Fibroblast of lung (primary cell): ENCODE data around the gene CMIP.

Experiments
- EZH2 ChIP-seq: IDR thresholded peaks from 2 replicates; pipeline ENCODE4 v1.5.1; 2012; ENCODE audit warnings: low read length, control low read depth, mild to moderate bottlenecking; ENCODE audit errors: missing control alignments
- TF ChIP-seq, protein P1 (sequence below), 2 donors: IDR thresholded peaks in 1 of 2; conservative IDR thresholded peaks in 1 of 2; 1 replicate in 1 of 2; 2 replicates in 1 of 2; pipeline ENCODE4 v1.5.1; 2011 to 2012; ENCODE audit warnings: low read length in 2 of 2, control low read depth in 1 of 2, inconsistent platforms in 1 of 2, low read depth in 1 of 2, mild to moderate bottlenecking in 1 of 2

DNA sequence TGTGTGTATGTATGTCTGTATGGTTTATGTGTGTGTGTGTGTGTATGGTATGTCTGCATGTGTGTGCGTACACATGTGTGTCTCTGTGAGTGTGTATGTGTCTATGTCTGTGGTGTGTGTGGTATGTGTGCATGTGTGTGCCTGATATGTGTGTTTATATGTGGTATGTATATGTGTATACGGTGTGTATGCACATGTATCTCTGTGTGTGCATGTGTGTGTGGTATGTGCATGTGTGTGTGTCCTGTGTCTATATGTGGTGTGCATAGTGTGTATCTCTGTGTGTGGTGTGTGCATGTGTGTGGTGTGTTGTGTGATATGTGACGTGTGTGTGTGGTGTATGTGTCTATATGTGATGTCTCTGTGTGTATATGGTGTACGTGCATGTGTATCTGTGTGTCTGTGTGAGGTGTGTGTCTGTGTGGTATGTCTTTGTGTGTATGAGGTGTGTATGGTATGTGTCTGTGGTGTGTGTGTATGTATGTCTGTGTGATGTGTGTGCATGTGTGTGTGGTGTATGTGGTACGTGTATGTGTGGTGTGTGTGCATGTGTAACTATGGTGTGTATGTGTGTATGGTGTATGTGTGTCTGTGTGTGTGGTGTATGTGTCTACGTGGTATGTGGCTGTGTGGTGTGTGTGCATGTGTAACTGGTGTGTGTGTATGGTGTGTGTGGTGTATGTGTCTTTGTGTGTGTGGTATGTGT lies 170.2 kb downstream of the CMIP start:
- TF ChIP-seq, protein P1, sequence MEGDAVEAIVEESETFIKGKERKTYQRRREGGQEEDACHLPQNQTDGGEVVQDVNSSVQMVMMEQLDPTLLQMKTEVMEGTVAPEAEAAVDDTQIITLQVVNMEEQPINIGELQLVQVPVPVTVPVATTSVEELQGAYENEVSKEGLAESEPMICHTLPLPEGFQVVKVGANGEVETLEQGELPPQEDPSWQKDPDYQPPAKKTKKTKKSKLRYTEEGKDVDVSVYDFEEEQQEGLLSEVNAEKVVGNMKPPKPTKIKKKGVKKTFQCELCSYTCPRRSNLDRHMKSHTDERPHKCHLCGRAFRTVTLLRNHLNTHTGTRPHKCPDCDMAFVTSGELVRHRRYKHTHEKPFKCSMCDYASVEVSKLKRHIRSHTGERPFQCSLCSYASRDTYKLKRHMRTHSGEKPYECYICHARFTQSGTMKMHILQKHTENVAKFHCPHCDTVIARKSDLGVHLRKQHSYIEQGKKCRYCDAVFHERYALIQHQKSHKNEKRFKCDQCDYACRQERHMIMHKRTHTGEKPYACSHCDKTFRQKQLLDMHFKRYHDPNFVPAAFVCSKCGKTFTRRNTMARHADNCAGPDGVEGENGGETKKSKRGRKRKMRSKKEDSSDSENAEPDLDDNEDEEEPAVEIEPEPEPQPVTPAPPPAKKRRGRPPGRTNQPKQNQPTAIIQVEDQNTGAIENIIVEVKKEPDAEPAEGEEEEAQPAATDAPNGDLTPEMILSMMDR (conservative IDR thresholded peaks at IDR 0.05 in 1 of 2, IDR thresholded peaks at IDR 0.05 in 1 of 2; ENCODE audit: low read depth in 1 of 2, low read length in 2 of 2), result no peak
- TF ChIP-seq EZH2, result no peak
